SHP77 treated with DMSO at 0.1 percent for 48 hours (cell line): Measurements from ENCODE around the gene TUBB6.

Experiments
- DNase-seq: peaks from one replicate; lab custom pipeline; 2025; lab: John Stamatoyannopoulos, UW

The TUBB6 gene

GRCh38 chr18:12338382-12338781 lies 30.3 kb downstream of the TUBB6 start:
- no peak for DNase-seq

GRCh38 chr18:12340945-12341660 lies 33.1 kb downstream of the TUBB6 start:
- no peak for DNase-seq

GRCh38 chr18:12342661-12343060 lies 34.6 kb downstream of the TUBB6 start:
- no peak for DNase-seq

- no peak for DNase-seq
Observed at GRCh38 chr18:12345491-12346239, 37.6 kb downstream of the TUBB6 start.

- no peak for DNase-seq
Observed at GRCh38 chr18:12346240-12346565, 38.2 kb downstream of the TUBB6 start.

- DNase-seq: no peak
Observed at GRCh38 chr18:12347895-12348294, 39.9 kb downstream of the TUBB6 start.

GRCh38 chr18:12352188-12352587 lies 44.1 kb downstream of the TUBB6 start:
- no peak for DNase-seq

- no peak for DNase-seq
Observed at GRCh38 chr18:12359515-12359927, 51.5 kb downstream of the TUBB6 start.

GRCh38 chr18:12361770-12362378 lies 53.8 kb downstream of the TUBB6 start:
- no peak for DNase-seq

GRCh38 chr18:12362473-12363174 lies 54.6 kb downstream of the TUBB6 start:
- no peak for DNase-seq

GRCh38 chr18:12366379-12366778 lies 58.3 kb downstream of the TUBB6 start:
- DNase-seq: no peak

- DNase-seq: no peak
Observed at GRCh38 chr18:12366784-12367183, 58.7 kb downstream of the TUBB6 start.

- DNase-seq: no peak
Observed at GRCh38 chr18:12369211-12369610, 61.2 kb downstream of the TUBB6 start.

GRCh38 chr18:12371590-12371989 lies 63.5 kb downstream of the TUBB6 start:
- DNase-seq: no peak

GRCh38 chr18:12372406-12372805 lies 64.4 kb downstream of the TUBB6 start:
- no peak for DNase-seq

GRCh38 chr18:12373116-12373770 lies 65.2 kb downstream of the TUBB6 start:
- DNase-seq: no peak

- no peak for DNase-seq
Observed at GRCh38 chr18:12373771-12374116, 65.7 kb downstream of the TUBB6 start.

GRCh38 chr18:12374401-12374800 lies 66.4 kb downstream of the TUBB6 start:
- no peak for DNase-seq
